ENCODE results near the gene TPRG1.

GRCh38 chr3:189167027-189167766, 4.6 kb upstream of the TPRG1 start:
- TF ChIP-seq CTCF (IDR thresholded peaks at IDR 0.05; ENCODE audit: insufficient read depth, low read length) = no peak
- no peak for TF ChIP-seq POLR2AphosphoS5 (IDR thresholded peaks at IDR 0.05; ENCODE audit: low read depth)
